PC-9 (cell line): ENCODE data around the gene ZER1.

Source experiments
- CTCF ChIP-seq: fragments of 200-600 bp; sonication (generic); conservative IDR thresholded peaks from 2 replicates; pipeline ENCODE4 v1.6.1; 2017; ENCODE audit warnings: mixed run types, antibody characterized with exemption, mild to moderate bottlenecking, moderate library complexity
- EZH2 ChIP-seq: fragments of 200-600 bp; sonication (generic); IDR thresholded peaks from 2 replicates; pipeline ENCODE4 v1.8.0; 2017; ENCODE audit warnings: antibody characterized with exemption, low read depth

DNA sequence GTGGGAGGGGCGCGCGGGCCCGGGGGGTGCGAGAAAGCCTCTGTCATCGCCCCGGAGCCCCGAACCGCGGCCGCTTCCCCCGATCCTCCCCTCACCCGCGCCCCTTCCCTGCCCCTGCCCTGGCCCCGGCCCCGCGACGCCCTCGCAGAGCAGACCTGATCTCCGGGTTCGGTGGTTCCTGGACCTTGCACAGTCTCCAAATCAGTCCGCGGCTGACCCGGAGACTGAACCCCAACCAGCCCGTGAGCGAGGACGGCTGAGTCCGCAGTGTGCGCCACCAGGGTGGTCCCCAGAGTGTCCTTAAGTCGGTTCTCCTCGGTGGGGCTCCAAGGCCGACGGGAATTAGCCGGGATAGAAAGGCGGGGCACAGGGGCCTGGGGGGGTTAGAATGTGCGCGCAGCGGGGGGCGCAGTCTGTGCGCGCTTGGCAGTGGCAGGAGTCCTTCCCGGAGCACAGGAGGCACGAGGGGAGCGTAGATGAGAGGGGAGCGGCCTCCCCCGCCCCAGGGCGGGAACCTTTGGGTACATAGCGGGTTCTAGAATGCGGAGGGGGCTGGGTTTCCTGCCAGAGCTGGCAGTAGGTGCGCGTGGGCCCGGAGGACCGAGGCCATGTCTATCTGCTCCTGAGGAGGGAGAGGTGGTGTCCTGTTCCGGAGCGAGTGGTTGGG is 68.6 kb downstream of the ZER1 start:
- TF ChIP-seq CTCF (no peak), EZH2 (no peak)
